Upper lobe of left lung (tissue), 4 donors: ENCODE results near the gene ACVR2A.

ENCODE experiments used
- EP300 ChIP-seq, 4 donors: sonication (generic); formaldehyde crosslinking; IDR thresholded peaks; one replicate each; pipeline ENCODE4 v1.5.1; 2017; ENCODE audit warnings: antibody characterized with exemption in 4 of 4, control low read depth in 2 of 4
- POLR2A ChIP-seq, 4 donors: fragments of 450-650 bp; IDR thresholded peaks; one replicate each; pipeline ENCODE4 v1.5.1; 2016 to 2017; ENCODE audit warnings: antibody characterized with exemption in 4 of 4, mild to moderate bottlenecking in 2 of 4
- POLR2AphosphoS5 ChIP-seq, 2 donors: sonication (generic); formaldehyde crosslinking; IDR thresholded peaks; one replicate each; pipeline ENCODE4 v1.5.1; 2017; ENCODE audit warnings: antibody characterized with exemption in 2 of 2
- TF ChIP-seq, protein P1 (sequence below), 6 experiments: fragments of 450-650 bp in 4 of 6; fragments of 200-600 bp in 2 of 6; sonication (generic) in 2 of 6; IDR thresholded peaks; one replicate each; pipeline ENCODE4 v1.5.1; 2016 to 2019; ENCODE audit warnings: antibody characterized with exemption in 6 of 6

- no peak for TF ChIP-seq POLR2A (IDR thresholded peaks at IDR 0.05)
- no peak for TF ChIP-seq EP300 (IDR thresholded peaks at IDR 0.05)
- TF ChIP-seq, protein P1, sequence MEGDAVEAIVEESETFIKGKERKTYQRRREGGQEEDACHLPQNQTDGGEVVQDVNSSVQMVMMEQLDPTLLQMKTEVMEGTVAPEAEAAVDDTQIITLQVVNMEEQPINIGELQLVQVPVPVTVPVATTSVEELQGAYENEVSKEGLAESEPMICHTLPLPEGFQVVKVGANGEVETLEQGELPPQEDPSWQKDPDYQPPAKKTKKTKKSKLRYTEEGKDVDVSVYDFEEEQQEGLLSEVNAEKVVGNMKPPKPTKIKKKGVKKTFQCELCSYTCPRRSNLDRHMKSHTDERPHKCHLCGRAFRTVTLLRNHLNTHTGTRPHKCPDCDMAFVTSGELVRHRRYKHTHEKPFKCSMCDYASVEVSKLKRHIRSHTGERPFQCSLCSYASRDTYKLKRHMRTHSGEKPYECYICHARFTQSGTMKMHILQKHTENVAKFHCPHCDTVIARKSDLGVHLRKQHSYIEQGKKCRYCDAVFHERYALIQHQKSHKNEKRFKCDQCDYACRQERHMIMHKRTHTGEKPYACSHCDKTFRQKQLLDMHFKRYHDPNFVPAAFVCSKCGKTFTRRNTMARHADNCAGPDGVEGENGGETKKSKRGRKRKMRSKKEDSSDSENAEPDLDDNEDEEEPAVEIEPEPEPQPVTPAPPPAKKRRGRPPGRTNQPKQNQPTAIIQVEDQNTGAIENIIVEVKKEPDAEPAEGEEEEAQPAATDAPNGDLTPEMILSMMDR (IDR thresholded peaks at IDR 0.05) = no peak
- no peak for TF ChIP-seq POLR2AphosphoS5 (IDR thresholded peaks at IDR 0.05)
These were observed 15.7 kb upstream of the ACVR2A start for GRCh38 chr2:147829106-147829505.
